Dermis blood vessel endothelial cell (primary cell): ENCODE data around the gene STAT2. TPM values are rescaled to one million over a fixed set of nuclear protein-coding genes. Genes with fewer than 3 reads are reported as not detected.
"Not testable (repeated sequence)": the region's sequence is repeated elsewhere in the genome, so short reads cannot be mapped to it uniquely, and the experiment has no call there.

Experiments
- DNase-seq: peaks from one replicate; pipeline ENCODE4 v3.0.0; 2010
- total RNA-seq: library from RNA; depleted of rRNA; stranded (reverse); fragments of >200 nt; gene quantifications from 2 replicates; pipeline ENCODE4 v1.2.3, GENCODE V29; 2014

STAT2 gene
- total RNA-seq, 1 donor from 2014 or later = 95.0 TPM

GRCh38 chr12:56324206-56324605 is 35.7 kb downstream of the STAT2 start:
- no peak for DNase-seq

- not testable (repeated sequence) for DNase-seq
Observed at GRCh38 chr12:56321610-56322009, 38.3 kb downstream of the STAT2 start.

GRCh38 chr12:56321027-56321426 is 38.9 kb downstream of the STAT2 start:
- DNase-seq = no peak

- DNase-seq = no peak
Observed at GRCh38 chr12:56317675-56318074, 42.2 kb downstream of the STAT2 start.

DNA sequence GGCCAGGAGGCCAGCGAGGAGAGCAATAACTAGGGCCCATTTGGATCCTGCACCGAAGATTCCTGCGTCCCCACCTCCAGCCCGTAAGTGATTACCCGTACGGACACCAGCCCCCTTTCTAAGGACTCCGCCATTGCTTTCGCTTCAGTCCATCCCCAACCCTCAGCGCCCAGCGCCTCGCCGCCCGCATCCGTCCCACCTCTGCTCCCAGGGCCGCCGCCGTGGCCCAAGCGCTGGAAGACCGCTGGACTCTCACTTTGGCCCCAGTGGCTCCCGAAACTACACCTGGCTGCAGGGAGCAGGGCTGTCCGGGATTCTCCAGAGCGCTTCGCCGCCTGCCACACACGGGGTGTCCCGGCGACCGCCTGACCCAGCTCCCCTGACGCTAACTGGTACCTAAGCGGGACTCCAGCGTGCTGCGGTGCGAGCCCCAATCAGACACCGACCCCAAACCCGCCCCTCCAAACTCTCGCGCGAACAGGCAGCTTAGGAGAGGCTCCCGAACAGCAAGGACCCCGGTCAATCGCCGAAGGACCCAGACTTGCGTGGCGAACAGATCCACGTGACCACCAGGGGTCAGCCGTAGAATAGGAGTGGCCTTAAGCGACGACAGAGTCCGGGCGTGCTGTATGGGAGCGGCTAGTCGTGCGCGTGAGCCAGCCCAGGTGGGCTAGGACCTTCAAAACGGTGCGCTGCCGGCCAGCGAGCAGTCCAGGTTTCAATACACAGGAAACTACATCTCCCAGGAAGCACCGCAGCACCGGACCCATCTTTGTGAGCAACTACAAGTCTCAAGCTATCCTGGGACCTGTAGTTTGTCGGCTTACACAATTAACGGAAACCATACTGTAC is 44.1 kb downstream of the STAT2 start, which contains the start of gene CNPY2:
TSS of gene CNPY2 (minus strand) at position 367 of the 852 bp plus-strand sequence. CDS start 771 bp downstream, outside the sequence.
- peak; percentile 99 for DNase-seq

DNA sequence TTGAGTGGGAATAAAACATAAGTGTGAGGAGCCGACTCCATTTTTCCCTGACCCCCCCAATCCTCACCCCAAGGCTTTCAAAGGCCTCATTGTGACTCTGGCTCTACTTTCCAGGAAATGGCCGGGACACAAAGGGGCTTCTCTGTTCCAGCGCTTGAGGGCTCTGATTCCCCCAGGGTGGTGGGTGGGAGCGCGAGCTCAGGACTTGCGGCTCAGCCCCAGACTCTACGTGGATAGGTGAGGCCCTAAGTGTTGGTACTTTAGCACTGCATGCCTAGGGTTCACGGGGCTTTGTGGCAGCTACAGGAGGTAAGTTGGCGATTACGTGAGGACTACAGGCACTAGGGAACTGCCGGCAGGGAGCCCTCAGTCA is 44.7 kb downstream of the STAT2 start:
- peak; percentile 44 for DNase-seq

DNA sequence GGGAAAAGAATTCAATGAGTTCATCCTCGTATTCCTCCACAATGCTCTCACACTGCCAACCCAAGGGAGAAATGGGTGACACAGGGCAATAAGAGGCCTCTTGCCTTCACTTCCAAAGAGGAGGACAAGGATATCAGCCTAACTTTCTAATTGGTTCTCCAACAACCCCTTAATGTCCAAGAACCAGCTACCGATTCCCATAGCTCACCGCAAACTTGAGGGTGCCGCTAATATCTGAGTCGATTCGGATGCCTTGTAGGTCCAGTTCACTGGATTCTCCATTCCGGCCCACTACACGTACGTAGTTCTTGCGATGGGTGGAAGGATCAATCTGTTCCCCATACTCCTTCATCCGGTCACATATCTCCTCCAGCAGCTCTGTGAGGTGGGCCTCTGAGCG is 48.9 kb downstream of the STAT2 start:
- DNase-seq = no peak

DNA sequence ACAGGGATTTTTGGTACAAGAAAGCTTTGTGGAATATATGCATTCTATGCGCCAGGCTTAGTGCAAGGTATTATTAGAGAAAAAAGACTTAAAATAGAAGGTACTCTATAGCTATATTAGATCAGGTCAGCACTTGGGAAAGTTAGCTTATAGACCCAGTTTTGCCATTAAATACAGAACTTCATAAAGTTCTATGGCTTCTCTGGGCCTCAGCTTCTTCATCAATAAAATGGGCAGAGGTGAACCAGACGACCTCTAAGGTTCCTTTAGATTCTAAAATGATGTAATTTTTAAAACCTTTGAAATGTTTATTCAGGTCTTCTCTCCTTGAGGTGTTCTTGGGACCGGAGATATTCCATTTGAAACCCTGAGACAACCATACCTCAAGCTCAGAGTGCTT is 51.2 kb downstream of the STAT2 start:
- DNase-seq = no peak

DNA sequence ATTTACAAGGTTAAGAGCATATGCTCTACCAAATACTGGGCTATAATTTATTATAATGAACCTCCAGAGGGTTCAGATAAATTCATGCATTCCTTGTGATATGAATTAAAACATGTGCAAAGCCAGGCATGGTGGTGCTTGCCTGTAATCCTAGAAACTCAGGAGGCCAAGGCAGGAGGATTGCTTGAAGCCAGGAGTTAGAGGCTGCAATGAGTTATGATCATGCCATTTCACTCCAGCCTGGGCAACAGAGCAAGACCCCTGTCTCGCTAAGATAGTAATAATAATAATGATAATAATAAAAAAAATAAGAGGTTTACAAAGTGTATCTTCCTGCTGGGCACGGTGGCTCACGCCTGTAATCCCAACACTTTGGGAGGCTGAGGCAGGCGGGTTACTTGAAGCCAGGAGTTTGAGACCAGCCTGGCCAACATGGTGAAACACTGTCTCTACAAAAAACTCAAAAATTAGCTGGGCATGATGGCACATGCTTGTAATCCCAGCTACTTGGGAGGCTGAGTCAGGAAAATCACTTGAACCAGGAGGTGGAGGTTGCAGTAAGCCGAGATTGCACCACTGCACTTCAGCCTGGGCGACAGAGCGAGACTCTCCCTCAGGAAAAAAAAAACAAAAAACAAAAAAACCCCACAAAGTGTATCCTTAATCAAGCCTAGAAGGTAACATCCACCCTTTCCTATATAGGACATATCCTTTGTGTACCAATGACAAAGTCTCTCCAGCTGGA is 52.5 kb downstream of the STAT2 start:
- DNase-seq = no peak

GRCh38 chr12:56304872-56305590 is 54.9 kb downstream of the STAT2 start:
- DNase-seq = no peak

DNA sequence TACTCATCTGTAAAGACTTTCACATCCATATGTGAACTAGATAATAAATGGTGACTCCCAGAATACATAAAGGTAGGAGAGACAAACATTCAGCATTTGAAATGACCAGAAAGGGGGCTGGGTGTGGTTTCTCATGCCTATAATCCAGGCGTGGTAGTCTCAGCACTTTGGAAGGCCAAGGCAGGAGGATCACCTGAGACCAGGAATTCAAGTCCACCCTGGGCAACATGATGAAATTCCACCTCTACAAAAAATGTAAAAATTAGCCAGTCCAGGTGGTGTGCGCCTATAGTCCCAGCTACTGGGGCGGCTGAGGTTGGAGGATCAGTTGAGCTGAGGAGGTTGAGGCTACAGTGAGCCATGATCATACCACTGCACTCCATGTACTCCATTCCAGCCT is 55.6 kb downstream of the STAT2 start:
- no peak for DNase-seq

- DNase-seq = no peak
Observed at GRCh38 chr12:56300644-56301464, 59.1 kb downstream of the STAT2 start.

GRCh38 chr12:56299853-56300643 is 59.9 kb downstream of the STAT2 start, which contains the start of gene CS:
CS (minus strand) TSS chr12:56300330; CDS start chr12:56300201, 129 bp downstream.
- peak; percentile 98 for DNase-seq

DNA sequence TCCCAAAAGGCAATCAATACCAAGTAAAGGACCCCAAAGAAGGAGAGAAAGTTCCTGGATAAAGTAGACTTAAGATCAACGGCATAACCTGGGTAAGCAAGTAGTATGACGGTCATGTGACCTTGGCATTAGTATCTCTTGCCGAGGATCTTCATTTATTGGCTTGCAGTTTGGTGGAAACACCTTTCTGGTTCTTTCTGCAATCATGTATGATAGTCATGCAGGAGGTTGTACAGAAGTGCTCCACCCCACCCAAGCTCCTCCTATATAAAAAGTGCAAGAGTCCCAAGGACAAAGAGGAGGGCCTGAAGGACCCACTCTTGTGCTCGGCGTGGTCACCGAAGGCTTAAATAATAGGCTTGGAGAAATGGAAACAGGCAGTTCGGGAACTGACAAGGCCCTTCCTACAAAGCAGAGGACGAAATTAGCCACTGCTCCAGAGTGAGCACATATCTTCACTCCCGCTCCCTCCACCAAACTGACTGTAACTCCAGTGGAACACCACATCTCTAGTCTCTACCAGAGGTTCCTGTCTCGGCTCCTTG is 60.5 kb downstream of the STAT2 start:
- no peak for DNase-seq

DNA sequence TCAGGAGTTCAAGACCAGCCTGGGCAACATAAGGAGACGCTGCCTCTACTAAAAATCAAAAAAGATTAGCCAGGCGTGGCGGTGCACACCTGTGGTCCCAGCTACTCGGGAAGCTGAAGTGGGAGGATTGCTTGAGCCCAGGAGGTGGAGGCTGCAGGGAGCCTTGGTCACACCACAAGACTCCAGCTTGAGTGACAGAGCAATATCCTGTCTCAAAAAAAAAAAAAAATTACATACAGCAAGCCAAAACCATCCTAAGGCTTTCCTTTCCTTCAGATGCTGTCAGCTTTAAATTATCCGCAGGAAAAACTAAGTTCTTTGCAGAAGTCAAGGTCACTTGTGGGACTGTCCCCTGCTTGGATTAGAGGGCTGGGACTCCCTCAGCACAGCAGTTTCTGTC is 61.1 kb downstream of the STAT2 start:
- no peak for DNase-seq

DNA sequence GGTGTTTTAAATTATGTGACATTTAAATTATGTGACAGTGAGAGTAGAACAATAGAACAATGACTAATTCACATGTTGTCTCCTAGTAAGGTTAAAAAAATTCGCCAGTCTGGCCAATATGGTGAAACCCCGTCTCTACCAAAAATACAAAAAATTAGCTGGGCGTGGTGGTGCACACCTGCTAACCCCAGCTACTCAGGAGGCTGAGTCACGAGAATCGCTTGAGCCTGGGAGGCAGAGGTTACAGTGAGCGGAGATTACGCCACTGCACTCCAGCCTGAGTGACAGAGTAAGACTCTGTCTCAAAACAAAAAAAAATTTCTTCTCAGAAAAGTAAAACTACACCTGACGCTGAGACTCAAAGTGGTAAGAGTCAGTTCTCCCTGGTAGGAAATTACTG is 62.5 kb downstream of the STAT2 start:
- no peak for DNase-seq

DNA sequence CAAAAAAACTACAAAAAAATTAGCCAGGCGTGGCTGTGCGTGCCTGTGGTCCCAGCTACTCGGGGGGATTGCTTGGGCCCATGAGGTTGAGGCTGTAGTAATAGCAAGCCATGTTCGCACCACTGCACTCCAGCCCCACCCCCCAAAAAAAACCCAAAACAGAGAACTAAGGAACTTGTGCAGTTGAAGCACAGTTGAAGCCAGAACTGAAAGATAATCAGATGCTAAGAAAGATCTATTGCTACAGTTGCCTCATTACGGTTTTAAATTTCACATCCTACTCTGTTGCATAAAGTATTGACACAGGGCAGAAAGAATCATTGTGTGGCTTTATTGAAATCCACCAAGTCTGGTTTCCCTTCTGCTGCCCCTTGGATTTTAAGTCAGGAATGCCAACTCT is 63.6 kb downstream of the STAT2 start:
- DNase-seq = no peak

GRCh38 chr12:56293795-56294194 is 66.1 kb downstream of the STAT2 start:
- no peak for DNase-seq
